GM12892 (cell line): ENCODE data around the gene BPIFA2.

Experiments used
- POLR2A ChIP-seq: IDR thresholded peaks from 2 replicates; pipeline ENCODE4 v1.6.1; 2011; ENCODE audit warnings: low read depth, low read length, control low read depth
- TAF1 ChIP-seq: IDR thresholded peaks from 2 replicates; pipeline ENCODE4 v1.6.1; 2011; ENCODE audit warnings: low read depth, mild to moderate bottlenecking, control low read depth, low read length, borderline replicate concordance

DNA sequence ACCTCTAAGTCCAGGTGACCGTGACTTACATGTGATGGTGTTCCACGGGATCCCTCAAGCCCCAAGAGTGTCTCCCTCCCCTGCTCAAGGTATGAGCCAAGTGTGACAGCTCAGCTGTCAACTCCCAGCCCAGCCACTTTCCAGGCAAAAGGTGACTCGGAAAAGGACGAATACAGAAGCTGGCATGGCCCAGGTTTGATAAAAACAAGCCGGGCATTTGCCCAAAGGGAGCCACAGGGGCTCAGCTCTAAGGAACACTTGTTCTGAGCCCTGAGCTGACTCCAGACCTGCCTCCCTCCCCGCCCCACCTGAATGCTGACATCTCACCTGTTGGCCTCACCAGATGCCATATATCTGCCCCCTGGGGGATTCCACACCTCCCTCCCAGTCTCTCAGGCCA, 43.0 kb upstream of the BPIFA2 start:
- no peak for TF ChIP-seq TAF1
- no peak for TF ChIP-seq POLR2A
